HUES6 (cell line): Measurements from ENCODE around the gene TNFAIP8.
"Not testable (repeated sequence)": the region's sequence is repeated elsewhere in the genome, so short reads cannot be mapped to it uniquely, and the experiment has no call there.

Source experiments
- H3K27ac ChIP-seq: 2 replicates; pipeline ENCODE4 v1.7.0; 2013; ENCODE audit warnings: low read depth, mild to moderate bottlenecking, low read length, inconsistent platforms
- H3K27me3 ChIP-seq: 2 replicates; pipeline ENCODE4 v1.6.1; 2013; ENCODE audit warnings: low read length; ENCODE audit not compliant: control insufficient read depth, insufficient read depth
- H3K36me3 ChIP-seq: 2 replicates; pipeline ENCODE4 v1.6.1; 2013; ENCODE audit warnings: low read length; ENCODE audit not compliant: control insufficient read depth, insufficient read depth
- H3K4me1 ChIP-seq: 2 replicates; pipeline ENCODE4 v1.6.1; 2013; ENCODE audit warnings: low read length; ENCODE audit not compliant: control insufficient read depth, insufficient read depth
- H3K4me3 ChIP-seq: 2 replicates; pipeline ENCODE4 v1.5.1; 2013; ENCODE audit warnings: low read depth, low read length
- H3K9ac ChIP-seq: one replicate; pipeline ENCODE4 v1.6.1; 2013; ENCODE audit warnings: mild to moderate bottlenecking, low read length
- H3K9me3 ChIP-seq: 2 replicates; pipeline ENCODE4 v1.6.1; 2013; ENCODE audit warnings: low read depth, low read length; ENCODE audit not compliant: control insufficient read depth, insufficient read depth

TNFAIP8 gene

DNA sequence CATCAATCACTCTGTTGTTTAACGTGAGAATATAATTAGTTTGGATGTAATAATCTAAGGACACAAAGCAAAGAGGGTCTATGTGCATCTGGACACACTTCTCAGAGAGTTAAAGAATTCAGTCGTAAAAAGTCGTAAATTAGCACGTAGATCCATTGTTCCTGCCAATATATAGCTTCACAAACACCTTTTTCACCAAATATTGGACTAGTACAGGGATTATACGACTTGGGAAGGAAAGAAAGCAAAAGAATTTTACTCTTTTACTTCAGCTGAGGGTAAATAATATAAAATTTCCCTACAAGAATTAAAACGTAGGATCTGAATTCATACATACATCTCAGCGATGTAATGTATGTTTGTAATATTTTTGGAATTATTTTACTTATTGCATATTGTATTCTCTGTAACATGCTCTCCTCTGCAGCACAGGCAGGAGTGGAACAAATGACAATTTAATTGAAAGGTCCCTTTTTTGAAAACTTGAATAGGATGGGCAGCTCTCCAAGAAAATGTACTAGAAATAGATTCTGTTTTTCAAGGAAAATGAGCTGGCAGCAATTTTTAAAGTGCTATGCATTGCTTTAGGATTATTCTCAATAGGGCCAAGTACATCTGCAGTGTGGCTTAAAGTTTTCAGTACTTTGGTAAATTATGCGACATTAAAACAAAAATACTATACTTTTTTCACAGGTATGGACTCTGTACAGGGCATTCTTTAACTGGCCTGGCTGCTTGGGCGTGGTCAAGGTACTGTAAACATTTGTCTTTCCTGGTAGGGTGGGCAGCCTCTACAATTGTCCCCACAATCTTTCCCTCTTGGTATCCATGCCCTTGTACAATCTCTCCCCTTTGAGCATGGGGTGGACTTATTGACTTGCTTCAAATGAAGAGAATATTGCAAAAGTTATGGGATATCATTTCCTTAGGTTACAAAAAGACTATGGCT is 56.7 kb downstream of the TNFAIP8 start:
- Histone ChIP-seq H3K9ac (no peak overlapping the region), H3K9me3 (no peaks in the 10 kb centered on the region), H3K4me1 (peaks cover 1% of the 10 kb centered on the region), H3K27ac (no peak overlapping the region), H3K36me3 (no peaks in the 10 kb centered on the region), H3K4me3 (peak overlapping the region; percentile 73), H3K27me3 (no peaks in the 10 kb centered on the region)

DNA sequence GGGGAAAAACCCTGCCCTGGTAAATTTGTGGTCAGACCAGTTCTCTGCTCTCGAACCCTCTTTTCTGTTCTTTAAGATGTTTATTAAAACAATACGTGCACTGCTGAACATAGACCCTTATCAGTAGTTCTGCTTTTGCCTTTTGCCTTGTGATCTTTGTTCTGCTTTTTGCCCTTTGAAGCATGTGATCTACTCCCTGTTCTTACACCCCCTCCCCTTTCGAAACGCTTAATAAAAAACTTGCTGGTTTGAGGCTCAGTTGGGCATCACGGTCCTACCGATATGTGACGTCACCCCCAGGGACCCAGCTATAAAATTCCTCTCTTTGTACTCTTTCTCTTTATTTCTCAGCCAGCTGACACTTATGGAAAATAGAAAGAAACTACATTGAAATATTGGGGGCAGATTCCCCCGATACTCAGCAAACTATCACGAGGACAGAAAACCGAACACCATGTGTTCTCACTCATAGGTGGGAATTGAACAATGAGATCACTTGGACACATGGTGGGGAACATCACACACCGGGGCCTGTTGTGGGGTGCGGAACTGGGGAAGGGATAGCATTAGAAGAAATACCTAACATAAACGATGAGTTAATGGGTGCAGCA is 58.4 kb downstream of the TNFAIP8 start:
- not testable (repeated sequence) for H3K4me3 ChIP-seq, H3K36me3 ChIP-seq, H3K27ac ChIP-seq, H3K9ac ChIP-seq, H3K9me3 ChIP-seq, H3K27me3 ChIP-seq
- peaks cover 14% of the 10 kb centered on the region for H3K4me1 ChIP-seq

DNA sequence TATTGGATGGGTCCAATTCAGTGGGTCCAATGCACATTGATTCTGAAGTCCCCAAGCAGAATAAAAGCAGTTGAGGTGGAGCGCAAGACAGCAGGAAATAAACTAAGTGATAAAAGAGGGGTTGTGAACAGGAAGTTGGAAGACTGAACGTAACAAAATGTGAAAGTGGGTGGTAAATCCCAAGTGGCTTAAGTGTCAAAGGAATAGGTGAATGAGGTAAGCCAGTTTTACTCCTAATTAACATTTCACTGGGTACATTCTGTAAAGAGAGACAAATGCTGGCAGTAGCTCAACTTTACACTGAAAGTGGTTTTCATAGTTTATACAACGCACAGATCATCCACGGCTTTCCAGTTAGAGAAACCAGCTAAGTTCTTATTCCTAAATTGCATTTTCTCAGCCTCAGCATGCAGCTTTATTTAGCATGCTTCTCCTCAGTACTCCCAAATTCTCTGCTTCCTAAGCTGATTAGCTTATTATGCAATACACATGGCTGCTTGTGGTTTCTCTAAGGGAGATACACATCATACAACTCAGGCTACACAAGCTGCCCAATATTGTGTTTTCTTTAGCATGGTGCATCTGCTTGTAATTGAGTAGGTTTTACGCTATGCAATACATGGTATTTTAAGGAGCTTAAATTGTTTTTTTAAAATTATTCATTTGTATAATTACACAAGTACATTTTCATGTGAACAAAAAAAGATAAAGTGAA is 62.2 kb downstream of the TNFAIP8 start:
- Histone ChIP-seq H3K9me3 (no peaks in the 10 kb centered on the region), H3K27me3 (no peaks in the 10 kb centered on the region), H3K4me1 (peaks cover 14% of the 10 kb centered on the region; the same call in 1 of the 2 replicates), H3K9ac (no peak overlapping the region), H3K27ac (no peak overlapping the region), H3K36me3 (no peaks in the 10 kb centered on the region), H3K4me3 (no peak overlapping the region)

DNA sequence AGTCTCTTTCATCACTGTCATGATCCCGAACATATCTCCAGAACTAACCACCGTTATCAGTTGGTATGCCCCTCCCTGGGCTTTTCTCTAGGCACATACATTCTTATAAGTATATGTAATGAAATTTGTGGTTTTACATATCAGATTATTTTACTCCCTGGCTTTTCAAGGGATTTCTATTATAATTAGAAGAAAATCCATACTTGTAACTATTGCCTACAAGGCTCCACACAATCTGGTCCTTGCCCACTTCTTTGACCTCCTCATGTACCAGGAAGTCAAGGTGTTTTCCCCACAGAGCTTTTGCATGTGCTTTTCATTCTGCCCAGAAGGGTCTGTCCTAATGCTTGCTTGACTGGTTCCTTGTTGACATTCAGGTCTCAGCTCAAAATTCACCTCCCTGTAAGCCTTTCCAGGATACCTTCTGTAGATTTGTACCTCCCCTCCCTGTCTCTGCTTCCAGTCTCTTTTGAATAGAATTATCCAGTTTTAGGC is 62.8 kb downstream of the TNFAIP8 start:
- peaks cover 14% of the 10 kb centered on the region; the same call in 1 of the 2 replicates for H3K4me1 ChIP-seq
- H3K9ac ChIP-seq: no peak overlapping the region
- H3K9me3 ChIP-seq: no peaks in the 10 kb centered on the region
- no peak overlapping the region for H3K27ac ChIP-seq
- H3K36me3 ChIP-seq: no peaks in the 10 kb centered on the region
- H3K4me3 ChIP-seq: no peak overlapping the region
- no peaks in the 10 kb centered on the region for H3K27me3 ChIP-seq

DNA sequence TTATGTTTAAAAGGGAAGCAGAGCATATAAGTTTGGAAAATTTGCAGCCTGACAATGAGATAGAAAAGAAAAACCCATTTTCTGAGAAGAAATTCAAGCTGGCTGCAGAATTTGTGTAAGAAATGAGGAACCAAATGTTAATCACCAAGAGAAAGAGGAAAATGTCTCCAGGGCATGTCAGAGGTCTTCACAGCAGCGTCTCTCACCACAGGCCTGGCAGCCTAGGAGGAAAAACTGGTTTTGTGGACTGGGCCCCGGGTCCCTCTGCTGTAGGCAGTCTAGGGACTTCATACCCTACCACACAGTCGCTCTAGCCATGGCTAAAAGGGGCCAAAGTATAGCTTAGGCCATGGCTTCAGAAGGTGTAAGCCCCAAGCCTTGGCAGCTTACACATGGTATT is 64.3 kb downstream of the TNFAIP8 start:
- no peak overlapping the region for H3K27ac ChIP-seq
- no peaks in the 10 kb centered on the region for H3K27me3 ChIP-seq
- H3K9me3 ChIP-seq: no peaks in the 10 kb centered on the region
- H3K4me3 ChIP-seq: no peak overlapping the region
- H3K36me3 ChIP-seq: no peaks in the 10 kb centered on the region
- H3K9ac ChIP-seq: no peak overlapping the region
- peaks cover 14% of the 10 kb centered on the region; the same call in 1 of the 2 replicates for H3K4me1 ChIP-seq

DNA sequence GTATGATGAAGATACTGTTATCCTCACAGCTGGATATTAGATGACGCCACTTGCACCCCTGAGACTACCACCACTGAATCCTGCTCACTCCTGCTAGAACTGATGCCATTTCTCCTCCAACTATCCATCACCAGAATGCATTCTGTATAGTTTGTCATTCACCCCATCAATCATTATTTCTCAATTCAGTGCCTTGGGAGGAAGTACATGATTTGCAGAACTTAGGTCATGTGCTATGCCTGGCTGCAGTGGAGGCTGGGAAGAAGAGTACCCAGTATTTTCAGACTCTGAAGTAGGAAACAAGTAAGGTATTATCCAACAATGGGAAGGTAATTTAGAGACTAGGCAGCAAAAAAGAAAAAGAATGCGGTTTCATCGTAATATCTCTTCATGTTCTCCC is 70.2 kb downstream of the TNFAIP8 start:
- H3K36me3 ChIP-seq: no peaks in the 10 kb centered on the region
- no peaks in the 10 kb centered on the region for H3K27me3 ChIP-seq
- H3K9ac ChIP-seq: no peak overlapping the region
- no peak overlapping the region for H3K4me3 ChIP-seq
- H3K9me3 ChIP-seq: 0 out of 2 replicates have a peak, but pooled peaks cover 6% of the 10 kb centered on the region
- H3K4me1 ChIP-seq: no peaks in the 10 kb centered on the region
- no peak overlapping the region for H3K27ac ChIP-seq

DNA sequence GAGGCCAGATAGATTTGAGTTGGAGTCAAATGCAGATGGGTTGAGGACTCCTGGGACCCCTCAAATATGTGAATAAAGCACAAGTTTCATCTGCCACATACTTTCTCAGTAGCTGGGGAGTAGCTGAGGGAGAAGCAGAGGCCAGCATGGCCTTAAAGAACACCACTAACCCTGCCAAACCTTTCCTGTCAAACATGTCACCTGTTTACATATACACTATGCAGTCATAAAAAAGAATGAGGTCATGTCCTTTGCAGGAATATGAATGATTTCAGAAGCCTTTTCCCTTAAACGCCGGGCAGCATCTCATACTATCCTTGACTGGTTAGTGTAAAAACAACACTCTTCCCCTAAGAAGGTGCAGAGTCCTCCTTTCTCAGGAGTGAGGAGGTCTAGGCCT is 71.2 kb downstream of the TNFAIP8 start:
- H3K4me1 ChIP-seq: no peaks in the 10 kb centered on the region
- H3K9ac ChIP-seq: no peak overlapping the region
- no peaks in the 10 kb centered on the region for H3K27me3 ChIP-seq
- 0 out of 2 replicates have a peak, but pooled peaks cover 7% of the 10 kb centered on the region for H3K9me3 ChIP-seq
- no peaks in the 10 kb centered on the region for H3K36me3 ChIP-seq
- H3K27ac ChIP-seq: no peak overlapping the region
- H3K4me3 ChIP-seq: no peak overlapping the region

DNA sequence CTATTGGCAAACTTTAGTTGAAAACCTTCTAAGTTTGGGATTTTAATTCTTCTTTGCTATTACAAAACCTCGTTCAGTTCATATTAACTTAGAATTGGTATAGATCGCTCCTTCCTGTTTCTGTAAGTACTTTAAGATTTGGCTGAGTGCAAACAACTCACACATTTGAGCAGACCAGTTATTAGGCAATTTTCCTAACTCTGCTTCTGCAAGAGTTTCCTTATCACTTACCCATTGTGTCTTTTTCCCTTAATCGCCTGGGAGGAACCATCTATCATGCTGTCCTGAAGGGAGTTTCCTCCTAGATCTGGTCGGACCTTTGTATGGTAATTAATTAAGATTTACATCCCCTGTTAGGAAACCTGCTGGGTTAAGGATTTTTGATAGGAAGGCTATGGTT is 71.8 kb downstream of the TNFAIP8 start:
- H3K4me3 ChIP-seq, H3K9ac ChIP-seq, H3K27me3 ChIP-seq, H3K36me3 ChIP-seq, H3K4me1 ChIP-seq, H3K27ac ChIP-seq: not testable (repeated sequence)
- H3K9me3 ChIP-seq: peaks cover 13% of the 10 kb centered on the region

DNA sequence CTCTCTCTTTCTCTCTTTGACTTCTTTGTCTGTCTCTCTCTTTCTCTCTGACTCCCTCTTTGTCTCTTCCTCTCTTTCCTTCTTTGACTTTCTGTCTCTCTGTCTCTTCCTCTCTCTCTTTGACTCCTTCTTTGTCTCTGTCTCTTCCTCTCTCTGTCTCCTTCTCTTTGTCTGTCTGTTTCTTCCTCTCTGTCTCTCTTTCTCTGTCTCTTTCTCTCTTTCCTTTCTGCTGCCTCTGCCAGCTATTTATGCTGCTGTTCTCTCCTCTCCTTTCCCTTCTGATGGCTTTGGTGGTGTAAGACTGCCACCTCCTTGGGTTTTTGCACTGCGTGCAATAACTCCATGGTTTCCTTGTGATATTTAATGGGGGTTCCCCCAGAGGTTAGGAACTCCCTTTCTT is 72.3 kb downstream of the TNFAIP8 start:
- not testable (repeated sequence) for H3K36me3 ChIP-seq, H3K4me3 ChIP-seq, H3K27ac ChIP-seq, H3K4me1 ChIP-seq, H3K27me3 ChIP-seq, H3K9ac ChIP-seq
- H3K9me3 ChIP-seq: peaks cover 15% of the 10 kb centered on the region

DNA sequence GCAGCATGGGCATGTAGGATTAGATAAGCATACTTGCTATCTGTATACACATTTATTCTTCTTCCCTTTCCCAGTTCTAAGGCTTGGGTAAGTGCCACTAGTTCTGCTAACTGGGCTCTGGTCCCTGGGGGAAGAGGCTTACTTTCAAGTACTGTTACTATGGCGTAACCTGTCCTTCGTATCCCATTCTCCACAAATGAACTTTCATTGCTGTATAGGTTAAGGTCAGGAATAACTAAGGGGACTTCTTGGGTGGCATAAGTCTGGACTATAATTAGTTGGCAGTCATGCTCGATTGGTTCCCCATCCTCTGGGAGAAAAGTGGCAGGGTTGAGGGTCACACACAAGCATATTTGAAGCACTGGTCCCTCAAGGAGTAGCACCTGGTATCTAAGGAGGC is 72.8 kb downstream of the TNFAIP8 start:
- not testable (repeated sequence) for H3K27me3 ChIP-seq, H3K36me3 ChIP-seq, H3K4me1 ChIP-seq, H3K9ac ChIP-seq, H3K27ac ChIP-seq, H3K4me3 ChIP-seq
- H3K9me3 ChIP-seq: peaks cover 15% of the 10 kb centered on the region
